SK-N-MC (cell line): ENCODE measurements around the gene KCNJ16.

Experiments used
- EZH2 ChIP-seq: fragments of 200-600 bp; sonication (generic); IDR thresholded peaks from one replicate; pipeline ENCODE4 v1.6.1; 2017; ENCODE audit warnings: antibody characterized with exemption
- POLR2AphosphoS5 ChIP-seq: IDR thresholded peaks from 2 replicates; pipeline ENCODE4 v1.6.1; 2012; ENCODE audit warnings: mild to moderate bottlenecking, low read depth, low read length, borderline replicate concordance

GRCh38 chr17:70028978-70029767 is 45.9 kb upstream of the KCNJ16 start:
- TF ChIP-seq EZH2 (no peak), POLR2AphosphoS5 (no peak)
